Ovary (tissue), 3 donors: ENCODE results near the gene GPT2.

Experiments used
- POLR2A ChIP-seq: fragments of 450-650 bp; IDR thresholded peaks from one replicate; pipeline ENCODE4 v1.6.1; 2017; ENCODE audit warnings: antibody characterized with exemption, mild to moderate bottlenecking, moderate library complexity
- TF ChIP-seq, protein P1 (sequence below), 3 donors: fragments of 450-650 bp in 2 of 3; fragments of 200-600 bp in 1 of 3; IDR thresholded peaks; one replicate each; pipeline versions ENCODE4 v1.5.1 to v1.8.0; 2016 to 2022; ENCODE audit warnings: antibody characterized with exemption in 3 of 3, mild to moderate bottlenecking in 1 of 3
- donor health status: DM: no; HTN: no; CAD: no.

GRCh38 chr16:46976550-46976949, 92.4 kb downstream of the GPT2 start:
- no peak for TF ChIP-seq POLR2A
- TF ChIP-seq, protein P1, sequence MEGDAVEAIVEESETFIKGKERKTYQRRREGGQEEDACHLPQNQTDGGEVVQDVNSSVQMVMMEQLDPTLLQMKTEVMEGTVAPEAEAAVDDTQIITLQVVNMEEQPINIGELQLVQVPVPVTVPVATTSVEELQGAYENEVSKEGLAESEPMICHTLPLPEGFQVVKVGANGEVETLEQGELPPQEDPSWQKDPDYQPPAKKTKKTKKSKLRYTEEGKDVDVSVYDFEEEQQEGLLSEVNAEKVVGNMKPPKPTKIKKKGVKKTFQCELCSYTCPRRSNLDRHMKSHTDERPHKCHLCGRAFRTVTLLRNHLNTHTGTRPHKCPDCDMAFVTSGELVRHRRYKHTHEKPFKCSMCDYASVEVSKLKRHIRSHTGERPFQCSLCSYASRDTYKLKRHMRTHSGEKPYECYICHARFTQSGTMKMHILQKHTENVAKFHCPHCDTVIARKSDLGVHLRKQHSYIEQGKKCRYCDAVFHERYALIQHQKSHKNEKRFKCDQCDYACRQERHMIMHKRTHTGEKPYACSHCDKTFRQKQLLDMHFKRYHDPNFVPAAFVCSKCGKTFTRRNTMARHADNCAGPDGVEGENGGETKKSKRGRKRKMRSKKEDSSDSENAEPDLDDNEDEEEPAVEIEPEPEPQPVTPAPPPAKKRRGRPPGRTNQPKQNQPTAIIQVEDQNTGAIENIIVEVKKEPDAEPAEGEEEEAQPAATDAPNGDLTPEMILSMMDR (IDR thresholded peaks at IDR 0.05): no peak
